ENCODE data around the gene CRTC2.
A peak's percentile ranks its signal among the peaks of the same experiment; 100 is the strongest.

The CRTC2 gene

DNA sequence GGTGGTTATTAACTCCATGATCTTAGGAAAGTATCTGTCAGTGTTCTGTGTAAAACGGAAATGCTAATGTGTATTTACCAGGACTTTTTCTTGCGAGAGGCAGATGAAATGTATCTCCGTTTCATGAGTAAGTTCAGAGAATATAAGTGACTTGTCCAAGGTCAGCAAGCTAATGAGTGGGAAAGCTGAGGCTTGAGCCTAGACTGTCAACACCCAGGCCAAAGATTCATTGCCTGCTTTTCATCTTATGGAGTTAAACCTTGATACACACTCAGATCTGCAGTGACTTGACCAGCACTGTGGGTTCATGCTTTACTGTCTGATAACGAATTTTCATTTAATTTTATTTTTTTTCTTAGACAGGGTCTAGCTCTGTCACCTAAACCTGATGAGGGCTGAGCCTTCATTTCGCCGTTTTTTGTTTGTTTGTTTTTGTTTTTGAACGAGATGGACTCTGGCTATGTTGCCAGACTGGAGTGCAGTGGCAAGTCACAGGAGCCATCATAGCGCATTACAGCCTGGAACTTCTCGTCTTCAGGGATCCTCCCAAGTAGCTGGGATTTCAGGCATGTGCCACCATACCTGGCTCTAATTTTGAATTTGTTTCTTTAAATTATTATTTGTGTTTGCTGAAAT, 20.0 kb upstream of the CRTC2 start:
- peak overlapping the region; percentile 97 for H3K4me3 ChIP-seq (ENCODE audit: low read depth, low read length)
- TF ChIP-seq, protein P1, sequence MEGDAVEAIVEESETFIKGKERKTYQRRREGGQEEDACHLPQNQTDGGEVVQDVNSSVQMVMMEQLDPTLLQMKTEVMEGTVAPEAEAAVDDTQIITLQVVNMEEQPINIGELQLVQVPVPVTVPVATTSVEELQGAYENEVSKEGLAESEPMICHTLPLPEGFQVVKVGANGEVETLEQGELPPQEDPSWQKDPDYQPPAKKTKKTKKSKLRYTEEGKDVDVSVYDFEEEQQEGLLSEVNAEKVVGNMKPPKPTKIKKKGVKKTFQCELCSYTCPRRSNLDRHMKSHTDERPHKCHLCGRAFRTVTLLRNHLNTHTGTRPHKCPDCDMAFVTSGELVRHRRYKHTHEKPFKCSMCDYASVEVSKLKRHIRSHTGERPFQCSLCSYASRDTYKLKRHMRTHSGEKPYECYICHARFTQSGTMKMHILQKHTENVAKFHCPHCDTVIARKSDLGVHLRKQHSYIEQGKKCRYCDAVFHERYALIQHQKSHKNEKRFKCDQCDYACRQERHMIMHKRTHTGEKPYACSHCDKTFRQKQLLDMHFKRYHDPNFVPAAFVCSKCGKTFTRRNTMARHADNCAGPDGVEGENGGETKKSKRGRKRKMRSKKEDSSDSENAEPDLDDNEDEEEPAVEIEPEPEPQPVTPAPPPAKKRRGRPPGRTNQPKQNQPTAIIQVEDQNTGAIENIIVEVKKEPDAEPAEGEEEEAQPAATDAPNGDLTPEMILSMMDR (IDR thresholded peaks at IDR 0.05; ENCODE audit: low read depth, low read length) = no peak

DNA sequence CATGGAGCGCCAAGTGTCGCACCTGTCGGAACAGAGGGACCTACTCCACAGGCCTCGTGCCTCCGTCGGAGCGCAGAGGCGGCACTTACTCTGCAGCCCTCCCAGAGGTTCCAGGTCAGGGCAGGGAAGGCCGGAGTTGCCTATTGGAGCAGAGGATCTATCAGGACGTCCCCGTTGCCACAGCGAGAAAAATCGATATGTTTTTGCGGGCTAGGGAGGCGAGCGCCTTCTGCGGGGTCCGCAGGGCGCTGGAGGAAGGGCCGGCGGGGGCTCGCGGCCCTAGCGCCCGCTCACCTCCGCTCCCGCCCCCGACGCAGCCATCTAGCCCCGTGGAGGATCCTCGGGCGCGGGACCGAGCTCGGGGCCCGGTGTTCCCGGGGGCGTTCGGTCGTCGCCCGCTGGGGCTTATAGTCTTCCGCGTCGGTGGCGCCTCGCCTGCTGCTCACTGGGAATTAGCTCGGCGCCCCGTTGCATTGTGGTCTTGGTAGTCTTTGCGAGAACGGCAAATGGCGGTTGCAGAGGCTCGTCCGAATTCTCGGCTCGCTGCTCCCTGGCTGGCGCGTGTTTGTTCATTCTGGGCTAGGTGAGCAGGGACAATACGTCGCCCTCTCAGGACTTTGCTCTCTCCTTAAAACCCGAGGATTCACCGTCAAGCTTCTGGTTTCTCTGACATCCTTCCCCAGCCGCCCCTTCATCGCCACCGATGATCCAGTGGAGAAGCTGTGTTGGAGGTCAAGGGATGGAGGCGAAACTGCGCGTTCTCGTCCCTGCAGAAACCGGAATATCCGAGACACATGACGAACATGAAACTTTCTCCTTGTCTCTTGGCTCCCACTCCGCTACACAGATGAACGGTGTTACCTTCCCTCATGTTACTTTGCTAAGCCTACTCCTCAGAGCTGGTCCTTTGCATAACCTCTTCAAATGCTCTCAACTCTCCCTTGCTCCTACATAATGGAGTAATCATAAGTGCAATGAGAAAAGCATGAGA, 19.1 kb upstream of the CRTC2 start, which contains the start of gene JTB:
Gene JTB, minus strand, starts transcription at position 425 of the 991 bp plus-strand sequence. Its CDS starts 422 bp downstream, at position 3.
- TF ChIP-seq, protein P1 (IDR thresholded peaks at IDR 0.05; ENCODE audit: low read depth, low read length) = no peak

DNA sequence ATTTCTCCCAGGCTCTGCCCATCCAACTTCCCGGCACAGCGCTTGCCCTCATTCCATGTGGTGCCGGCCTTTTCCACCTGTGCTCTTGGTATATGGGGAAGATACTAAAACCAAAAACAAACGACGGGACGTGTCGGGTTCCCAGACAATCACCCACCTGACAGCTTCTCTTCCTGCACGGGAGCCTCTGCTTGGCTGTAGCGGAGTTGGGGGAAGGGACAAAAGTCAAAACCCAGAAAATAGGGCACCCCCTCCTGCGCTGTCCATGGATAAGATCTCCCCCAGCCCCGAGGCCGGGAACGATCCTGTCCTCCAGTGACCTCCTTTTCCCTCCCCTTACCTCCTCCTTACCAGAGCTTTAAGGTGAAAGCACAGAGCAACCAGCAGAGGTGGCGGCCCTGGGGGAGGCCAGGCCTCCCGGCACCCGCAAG, 18.4 kb upstream of the CRTC2 start:
- H3K4me3 ChIP-seq (ENCODE audit: low read depth, low read length) = peak overlapping the region; percentile 97
- TF ChIP-seq, protein P1 (IDR thresholded peaks at IDR 0.05; ENCODE audit: low read depth, low read length) = no peak

More for the DNA sequence above, 19.1 kb upstream of the CRTC2 start, which contains the start of gene JTB:
- H3K4me3 ChIP-seq (ENCODE audit: low read depth, low read length) = peak within 1 kb of the TSS; percentile 97

DNA sequence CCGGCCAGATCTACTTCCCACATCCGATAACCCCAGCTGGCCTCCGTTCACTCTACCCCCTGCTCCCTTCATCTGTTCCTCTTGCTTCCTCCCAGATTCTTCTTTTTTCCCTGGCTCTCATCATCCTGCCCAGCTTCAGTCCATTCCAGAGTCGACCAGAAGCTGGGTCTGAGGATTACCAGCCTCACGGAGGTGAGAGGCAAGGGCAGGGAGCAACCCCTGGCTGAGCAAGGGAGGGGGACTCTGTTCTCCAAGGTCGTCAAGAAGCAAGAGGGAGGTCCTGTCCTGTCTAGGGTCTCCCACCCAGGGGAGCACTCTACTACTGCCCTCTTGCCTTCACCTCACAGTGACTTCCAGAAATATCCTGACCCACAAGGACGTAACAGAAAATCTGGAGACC, 15.1 kb upstream of the CRTC2 start:
- no peak overlapping the region for H3K4me3 ChIP-seq (ENCODE audit: low read depth, low read length)
- TF ChIP-seq, protein P1 (IDR thresholded peaks at IDR 0.05; ENCODE audit: low read depth, low read length) = no peak

DNA sequence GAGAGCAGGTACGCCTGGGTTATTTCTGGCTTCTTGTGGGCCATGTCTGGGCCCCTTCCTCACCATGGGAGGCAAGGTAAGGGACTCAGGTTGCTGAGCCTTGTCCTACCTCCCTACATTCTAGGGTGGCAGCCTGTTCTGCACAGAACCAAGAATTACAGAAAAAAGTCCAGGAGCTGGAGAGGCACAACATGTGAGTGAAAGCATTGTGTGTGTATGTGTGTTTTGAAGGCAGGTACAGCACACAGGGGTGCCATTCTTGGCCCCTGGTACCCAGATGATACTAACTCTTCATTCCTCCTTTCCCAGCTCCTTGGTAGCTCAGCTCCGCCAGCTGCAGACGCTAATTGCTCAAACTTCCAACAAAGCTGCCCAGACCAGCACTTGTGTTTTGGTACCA, 14.7 kb upstream of the CRTC2 start:
- TF ChIP-seq, protein P1 (IDR thresholded peaks at IDR 0.05; ENCODE audit: low read depth, low read length) = no peak
- no peak overlapping the region for H3K4me3 ChIP-seq (ENCODE audit: low read depth, low read length)

DNA sequence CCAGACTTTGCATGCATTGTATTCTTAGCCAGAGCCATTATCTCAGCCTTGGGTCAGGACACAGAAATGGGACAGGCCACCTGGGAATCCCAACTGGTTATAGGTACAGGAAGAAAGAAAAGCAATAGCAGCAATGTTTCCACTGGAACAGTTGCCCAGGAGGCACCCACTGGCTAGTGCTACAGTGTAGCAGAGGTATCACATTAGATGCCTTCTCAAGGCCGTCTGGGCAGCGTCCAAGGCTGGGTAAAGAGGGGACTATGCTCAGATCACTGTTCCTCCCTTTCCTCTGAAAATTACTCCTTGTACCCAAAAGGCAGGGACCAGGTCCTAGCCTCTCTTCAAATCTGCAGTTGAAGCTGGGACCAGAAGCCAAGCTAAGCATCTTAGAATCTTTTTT, 11.9 kb upstream of the CRTC2 start:
- TF ChIP-seq, protein P1 (IDR thresholded peaks at IDR 0.05; ENCODE audit: low read depth, low read length) = no peak
- no peak overlapping the region for H3K4me3 ChIP-seq (ENCODE audit: low read depth, low read length)

Data from WI38 (cell line).